GM13976 (cell line): ENCODE measurements around the gene PLK5.

ENCODE experiments used
- DNase-seq: peaks from one replicate; pipeline ENCODE4 v3.0.0; 2012; ENCODE audit warnings: low spot score
- CTCF ChIP-seq: IDR thresholded peaks from 2 replicates; pipeline ENCODE4 v1.5.1; 2012; ENCODE audit warnings: borderline replicate concordance, mild to moderate bottlenecking; ENCODE audit not compliant: insufficient read depth; ENCODE audit errors: extremely low read depth, missing control alignments, control extremely low read depth
- in situ Hi-C: fragments of 300-500 bp; cut with MboI; formaldehyde crosslinking; loops from one replicate; pipeline ENCODE4 v1.12.0; 2022; ENCODE audit warnings: low sequenced_read_pairs, mixed read lengths, inconsistent platforms; ENCODE audit not compliant: unreplicated experiment

Gene PLK5

GRCh38 chr19:1522838-1523237 lies 1.0 kb upstream of the PLK5 start:
- no peak for TF ChIP-seq CTCF
- DNase-seq, result no peak
- in situ Hi-C loops, result no loop called here

- no peak for DNase-seq
- in situ Hi-C loops, result no loop called here
- no peak for TF ChIP-seq CTCF
These were observed 552 bp downstream of the PLK5 start for GRCh38 chr19:1524287-1524971.

- in situ Hi-C loops, result no loop called here
- no peak for DNase-seq
- no peak for TF ChIP-seq CTCF
These were observed 1.1 kb downstream of the PLK5 start for GRCh38 chr19:1524972-1525325.

- no peak for DNase-seq
- TF ChIP-seq CTCF, result no peak
- in situ Hi-C loops, result no loop called here
These were observed 1.5 kb downstream of the PLK5 start for GRCh38 chr19:1525343-1525742.

- in situ Hi-C loops, result no loop called here
- no peak for DNase-seq
- no peak for TF ChIP-seq CTCF
These were observed 2.3 kb downstream of the PLK5 start for GRCh38 chr19:1526066-1526778.

- in situ Hi-C loops, result no loop called here
- no peak for TF ChIP-seq CTCF
- DNase-seq, result no peak
These were observed 3.2 kb downstream of the PLK5 start for GRCh38 chr19:1526979-1527649.
